PC-9 (cell line): ENCODE measurements around the gene DDX19B. TPM values are rescaled to one million over a fixed set of nuclear protein-coding genes. Genes with fewer than 3 reads are reported as not detected.
"Not testable (repeated sequence)": the region's sequence is repeated elsewhere in the genome, so short reads cannot be mapped to it uniquely, and the experiment has no call there.

Experiments used
- BruUV-seq: library from RNA; stranded (reverse); fragments of 400-500 nt; replicated peaks from 2 replicates; lab custom pipeline; 2021; lab: Mats Ljungman, UMichigan
- CTCF ChIA-PET: fragments of 300-600 bp; sonication (Branson Sonifier 250); formaldehyde crosslinking; loops from one replicate; lab custom pipeline; 2022; ENCODE audit warnings: antibody characterized with exemption; lab: Charles Lee
- POLR2A ChIA-PET: fragments of 300-600 bp; sonication (Branson Sonifier 250); formaldehyde crosslinking; loops from one replicate; lab custom pipeline; 2022; ENCODE audit warnings: antibody characterized with exemption; ENCODE audit not compliant: unreplicated experiment; lab: Charles Lee
- DNase-seq, 2 experiments: peaks; one replicate each; pipeline versions ENCODE4 v3.0.0 to v3.0.0-alpha.2; 2015 to 2022; ENCODE audit warnings: mixed read lengths in 1 of 2
- H2AFZ ChIP-seq: fragments of 200-600 bp; sonication (generic); 2 replicates; pipeline ENCODE4 v1.8.1; 2017; ENCODE audit warnings: antibody characterized with exemption
- H3F3A ChIP-seq: fragments of 200-600 bp; sonication (generic); 2 replicates; pipeline ENCODE4 v1.8.1; 2017; ENCODE audit warnings: antibody characterized with exemption, mild to moderate bottlenecking, low read depth; ENCODE audit not compliant: insufficient read depth
- H3K27ac ChIP-seq: fragments of 200-600 bp; sonication (generic); 2 replicates; pipeline ENCODE4 v1.6.1; 2016; ENCODE audit warnings: mixed run types
- H3K27me3 ChIP-seq: fragments of 200-600 bp; sonication (generic); 2 replicates; pipeline ENCODE4 v1.6.1; 2016; ENCODE audit warnings: low read depth, mixed run types; ENCODE audit not compliant: insufficient read depth
- H3K36me3 ChIP-seq: fragments of 200-600 bp; sonication (generic); 2 replicates; pipeline ENCODE4 v1.6.1; 2016; ENCODE audit warnings: low read depth, mixed run types
- H3K4me1 ChIP-seq: fragments of 200-600 bp; sonication (generic); replicated peaks from 2 replicates; pipeline ENCODE4 v1.6.1; 2016; ENCODE audit warnings: mixed run types; ENCODE audit not compliant: insufficient read depth
- H3K4me2 ChIP-seq: fragments of 200-600 bp; sonication (generic); 2 replicates; pipeline ENCODE4 v1.6.1; 2017; ENCODE audit warnings: mixed run types
- H3K4me3 ChIP-seq: fragments of 200-600 bp; sonication (generic); 2 replicates; pipeline ENCODE4 v1.6.1; 2016; ENCODE audit warnings: mixed run types
- H3K79me2 ChIP-seq: fragments of 200-600 bp; sonication (generic); 2 replicates; pipeline ENCODE4 v1.6.1; 2017; ENCODE audit warnings: low read depth, mixed run types
- H3K9me2 ChIP-seq: fragments of 200-600 bp; sonication (generic); 2 replicates; pipeline ENCODE4 v1.8.1; 2017; ENCODE audit warnings: mild to moderate bottlenecking; ENCODE audit not compliant: insufficient read depth
- H3K9me3 ChIP-seq: fragments of 200-600 bp; sonication (generic); 2 replicates; pipeline ENCODE4 v1.8.1; 2016; ENCODE audit warnings: low read depth; ENCODE audit not compliant: insufficient read depth
- H4K20me1 ChIP-seq: fragments of 200-600 bp; sonication (generic); 2 replicates; pipeline ENCODE4 v1.8.1; 2017; ENCODE audit not compliant: insufficient read depth
- CTCF ChIP-seq: fragments of 200-600 bp; sonication (generic); conservative IDR thresholded peaks from 2 replicates; pipeline ENCODE4 v1.6.1; 2017; ENCODE audit warnings: mixed run types, antibody characterized with exemption, mild to moderate bottlenecking, moderate library complexity
- EZH2 ChIP-seq: fragments of 200-600 bp; sonication (generic); IDR thresholded peaks from 2 replicates; pipeline ENCODE4 v1.8.0; 2017; ENCODE audit warnings: antibody characterized with exemption, low read depth
- intact Hi-C: fragments of 100-400 bp; cut with micrococcal nuclease; formaldehyde crosslinking; loops from one replicate; pipeline ENCODE4 v1.10.0; 2022; ENCODE audit not compliant: unreplicated experiment
- total RNA-seq: library from RNA; stranded (reverse); gene quantifications from 2 replicates; pipeline ENCODE4 v1.2.3, GENCODE V29; 2021

Gene DDX19B
- total RNA-seq, 1 experiment from 2014 or later = 42.1 TPM

GRCh38 chr16:70267516-70267915, 31.5 kb upstream of the DDX19B start:
- ChIA-PET POLR2A (no interaction called here), CTCF (no interaction called here)
- Histone ChIP-seq H3F3A (peaks cover 24% of the 10 kb centered on the region), H3K4me3 (no peak overlapping the region), H3K4me1 (no peaks in the 10 kb centered on the region), H3K36me3 (peaks cover 65% of the 10 kb centered on the region), H3K9me3 (no peaks in the 10 kb centered on the region), H3K9me2 (no peaks in the 10 kb centered on the region), H3K27ac (no peak overlapping the region), H4K20me1 (peaks cover 57% of the 10 kb centered on the region), H3K27me3 (no peaks in the 10 kb centered on the region), H2AFZ (no peak overlapping the region), H3K79me2 (peaks cover 5% of the 10 kb centered on the region; the same call in 1 of the 2 replicates), H3K4me2 (no peak overlapping the region)
- intact Hi-C loops = no loop called here
- no peak for DNase-seq
- no TSS peak for BruUV-seq
- TF ChIP-seq CTCF = peak; percentile 65
- no peak for TF ChIP-seq EZH2

GRCh38 chr16:70267922-70268321, 31.1 kb upstream of the DDX19B start:
- BruUV-seq, intact Hi-C loops: not testable (repeated sequence)

GRCh38 chr16:70269471-70269870, 29.5 kb upstream of the DDX19B start:
- no peaks in the 10 kb centered on the region for H3K4me1 ChIP-seq
- peaks cover 24% of the 10 kb centered on the region for H3F3A ChIP-seq
- peaks cover 64% of the 10 kb centered on the region for H3K36me3 ChIP-seq
- no peaks in the 10 kb centered on the region for H3K9me3 ChIP-seq
- BruUV-seq = no TSS peak
- no peak for DNase-seq
- H3K27ac ChIP-seq = no peak overlapping the region
- intact Hi-C loops = no loop called here
- ChIA-PET CTCF (no interaction called here), POLR2A (no interaction called here)
- H3K9me2 ChIP-seq = no peaks in the 10 kb centered on the region
- H2AFZ ChIP-seq = no peak overlapping the region
- H3K4me2 ChIP-seq = no peak overlapping the region
- H4K20me1 ChIP-seq = peaks cover 64% of the 10 kb centered on the region
- H3K27me3 ChIP-seq = no peaks in the 10 kb centered on the region
- H3K4me3 ChIP-seq = no peak overlapping the region
- H3K79me2 ChIP-seq = peaks cover 5% of the 10 kb centered on the region; the same call in 1 of the 2 replicates
- TF ChIP-seq CTCF = no peak
- TF ChIP-seq EZH2 = no peak

More at GRCh38 chr16:70267922-70268321, 31.1 kb upstream of the DDX19B start:
- H2AFZ ChIP-seq, POLR2A ChIA-PET, H3K27me3 ChIP-seq, H3K27ac ChIP-seq, H3K79me2 ChIP-seq, H3K4me1 ChIP-seq, H3K9me3 ChIP-seq, H3K4me2 ChIP-seq, H3K4me3 ChIP-seq, DNase-seq, H3K9me2 ChIP-seq: not testable (repeated sequence)
- CTCF ChIA-PET = interaction anchor here (0.6 kb wide), 1 partner anchor 282 kb away, joined by 3 read pairs; no protein-coding TSS in a partner anchor
- Histone ChIP-seq H3K36me3 (peaks cover 66% of the 10 kb centered on the region), H3F3A (peaks cover 24% of the 10 kb centered on the region), H4K20me1 (peaks cover 58% of the 10 kb centered on the region)

- intact Hi-C loops = no loop called here
- Histone ChIP-seq H3K4me2 (no peak overlapping the region), H3K79me2 (peaks cover 5% of the 10 kb centered on the region; the same call in 1 of the 2 replicates), H4K20me1 (peaks cover 62% of the 10 kb centered on the region), H3K4me3 (no peak overlapping the region), H2AFZ (no peak overlapping the region), H3K9me3 (no peaks in the 10 kb centered on the region), H3K27ac (no peak overlapping the region), H3K27me3 (no peaks in the 10 kb centered on the region), H3K4me1 (no peaks in the 10 kb centered on the region), H3K36me3 (peaks cover 65% of the 10 kb centered on the region), H3K9me2 (no peaks in the 10 kb centered on the region), H3F3A (peaks cover 24% of the 10 kb centered on the region)
- no peak for DNase-seq
- BruUV-seq = no TSS peak
- POLR2A ChIA-PET = no interaction called here
- CTCF ChIA-PET = interaction anchor here (0.6 kb wide), 1 partner anchor 46 kb away, joined by 5 read pairs; no protein-coding TSS in a partner anchor
- TF ChIP-seq CTCF = no peak
- TF ChIP-seq EZH2 = no peak
Observed at GRCh38 chr16:70270176-70270575, 28.8 kb upstream of the DDX19B start.
